GM21723 (cell line): ENCODE measurements around the gene PLCB3.

ENCODE experiments used
- ATAC-seq: cut with Tn5 transposase; IDR thresholded peaks from one replicate; pipeline ENCODE4 v1.9.1; 2021; ENCODE audit warnings: mild to moderate bottlenecking, moderate library complexity; ENCODE audit not compliant: unreplicated experiment

The PLCB3 gene

GRCh38 chr11:64265176-64266160 is 14.1 kb downstream of the PLCB3 start:
- ATAC-seq = no peak

- no peak for ATAC-seq
These were observed 15.0 kb downstream of the PLCB3 start for GRCh38 chr11:64266339-64266738.

- no peak for ATAC-seq
These were observed 16.0 kb downstream of the PLCB3 start for GRCh38 chr11:64267207-64267945.

- no peak for ATAC-seq
These were observed 16.9 kb downstream of the PLCB3 start for GRCh38 chr11:64268025-64268892.

- ATAC-seq = peak; percentile 14
These were observed 17.7 kb downstream of the PLCB3 start for GRCh38 chr11:64268893-64269539.

GRCh38 chr11:64269540-64270220 is 18.4 kb downstream of the PLCB3 start:
- peak; percentile 70 for ATAC-seq

- ATAC-seq = no peak
These were observed 23.9 kb downstream of the PLCB3 start for GRCh38 chr11:64275031-64275800.

- ATAC-seq = no peak
These were observed 24.5 kb downstream of the PLCB3 start for GRCh38 chr11:64275841-64276240.

GRCh38 chr11:64276653-64277431 is 25.5 kb downstream of the PLCB3 start:
- no peak for ATAC-seq

GRCh38 chr11:64278576-64279190 is 27.4 kb downstream of the PLCB3 start:
- no peak for ATAC-seq

GRCh38 chr11:64281957-64282770 is 30.8 kb downstream of the PLCB3 start:
- no peak for ATAC-seq

GRCh38 chr11:64283092-64283491 is 31.8 kb downstream of the PLCB3 start:
- ATAC-seq = no peak

GRCh38 chr11:64284048-64284961 is 33.0 kb downstream of the PLCB3 start, which contains the start of gene BAD:
TSS of gene BAD (minus strand) at chr11:64284665. CDS start at chr11:64284368, 297 bp downstream.
- ATAC-seq = peak; percentile 72

- ATAC-seq = peak; percentile 65
These were observed 33.9 kb downstream of the PLCB3 start, which contains the start of gene GPR137 for GRCh38 chr11:64284962-64285884. TSS of gene GPR137 (plus strand) at chr11:64285848. CDS start at chr11:64286525, 677 bp downstream.
